ENCODE results near the gene ACR.

Gene ACR

GRCh38 chr22:50710221-50710620 lies 27.8 kb upstream of the ACR start:
- no peak overlapping the region for H3K9ac ChIP-seq (ENCODE audit: low read length)
- H3K27ac ChIP-seq (ENCODE audit: low read length): no peak overlapping the region
- no peaks in the 10 kb centered on the region for H3K4me1 ChIP-seq (ENCODE audit: low read length)
- no peak for TF ChIP-seq EZH2phosphoT487 (IDR thresholded peaks at IDR 0.05; ENCODE audit: low read length)
- TF ChIP-seq, protein P1, sequence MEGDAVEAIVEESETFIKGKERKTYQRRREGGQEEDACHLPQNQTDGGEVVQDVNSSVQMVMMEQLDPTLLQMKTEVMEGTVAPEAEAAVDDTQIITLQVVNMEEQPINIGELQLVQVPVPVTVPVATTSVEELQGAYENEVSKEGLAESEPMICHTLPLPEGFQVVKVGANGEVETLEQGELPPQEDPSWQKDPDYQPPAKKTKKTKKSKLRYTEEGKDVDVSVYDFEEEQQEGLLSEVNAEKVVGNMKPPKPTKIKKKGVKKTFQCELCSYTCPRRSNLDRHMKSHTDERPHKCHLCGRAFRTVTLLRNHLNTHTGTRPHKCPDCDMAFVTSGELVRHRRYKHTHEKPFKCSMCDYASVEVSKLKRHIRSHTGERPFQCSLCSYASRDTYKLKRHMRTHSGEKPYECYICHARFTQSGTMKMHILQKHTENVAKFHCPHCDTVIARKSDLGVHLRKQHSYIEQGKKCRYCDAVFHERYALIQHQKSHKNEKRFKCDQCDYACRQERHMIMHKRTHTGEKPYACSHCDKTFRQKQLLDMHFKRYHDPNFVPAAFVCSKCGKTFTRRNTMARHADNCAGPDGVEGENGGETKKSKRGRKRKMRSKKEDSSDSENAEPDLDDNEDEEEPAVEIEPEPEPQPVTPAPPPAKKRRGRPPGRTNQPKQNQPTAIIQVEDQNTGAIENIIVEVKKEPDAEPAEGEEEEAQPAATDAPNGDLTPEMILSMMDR (IDR thresholded peaks at IDR 0.05; ENCODE audit: low read length): no peak
- no peak for TF ChIP-seq EZH2 (optimal IDR thresholded peaks at IDR 0.05; ENCODE audit: low read depth, low read length)
- H4K20me1 ChIP-seq (ENCODE audit: insufficient read depth, low read length): no peaks in the 10 kb centered on the region
- no peak overlapping the region for H2AFZ ChIP-seq (ENCODE audit: low read length)
- H3K4me3 ChIP-seq (ENCODE audit: low read length): no peak overlapping the region
- no peaks in the 10 kb centered on the region for H3K36me3 ChIP-seq (replicated peaks; ENCODE audit: insufficient read depth, low read length)
- H3K9me2 ChIP-seq (replicated peaks; ENCODE audit: insufficient read depth, low read length): no peaks in the 10 kb centered on the region
- no peak overlapping the region for H3K4me2 ChIP-seq (ENCODE audit: low read depth, low read length)
- H3K79me2 ChIP-seq (ENCODE audit: low read length): peaks cover 3% of the 10 kb centered on the region; the same call in 1 of the 2 replicates
- H3K9me3 ChIP-seq (replicated peaks; ENCODE audit: insufficient read depth, low read length): no peaks in the 10 kb centered on the region
- no peaks in the 10 kb centered on the region for H3F3A ChIP-seq (ENCODE audit: insufficient read depth, low read length)
- DNase-seq: no peak
- H3K27me3 ChIP-seq (replicated peaks; ENCODE audit: insufficient read depth, low read length): no peaks in the 10 kb centered on the region

DNA sequence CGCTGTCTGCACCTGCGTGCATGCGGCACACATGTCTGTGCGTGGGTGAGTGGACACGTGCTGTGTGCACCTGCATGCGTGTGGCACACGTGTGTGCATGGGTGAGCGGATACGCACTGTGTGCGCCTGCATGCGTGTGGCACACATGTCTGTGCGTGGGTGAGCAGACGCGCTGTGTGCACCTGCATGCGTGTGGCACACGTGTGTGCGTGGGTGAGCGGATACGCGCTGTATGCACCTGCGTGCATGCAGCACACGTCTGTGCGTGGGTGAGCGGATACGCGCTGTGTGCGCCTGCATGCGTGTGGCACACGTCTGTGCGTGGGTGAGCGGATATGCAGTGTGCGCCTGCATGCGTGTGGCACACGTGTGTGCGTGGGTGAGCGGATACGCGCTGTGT lies 27.1 kb upstream of the ACR start:
- no peaks in the 10 kb centered on the region for H3K36me3 ChIP-seq (replicated peaks; ENCODE audit: insufficient read depth, low read length)
- H3K27ac ChIP-seq (ENCODE audit: low read length): no peak overlapping the region
- no peaks in the 10 kb centered on the region for H3F3A ChIP-seq (ENCODE audit: insufficient read depth, low read length)
- H3K4me3 ChIP-seq (ENCODE audit: low read length): no peak overlapping the region
- no peaks in the 10 kb centered on the region for H4K20me1 ChIP-seq (ENCODE audit: insufficient read depth, low read length)
- DNase-seq: no peak
- no peaks in the 10 kb centered on the region for H3K9me2 ChIP-seq (replicated peaks; ENCODE audit: insufficient read depth, low read length)
- H3K9me3 ChIP-seq (replicated peaks; ENCODE audit: insufficient read depth, low read length): no peaks in the 10 kb centered on the region
- peaks cover 2% of the 10 kb centered on the region; the same call in 1 of the 2 replicates for H3K79me2 ChIP-seq (ENCODE audit: low read length)
- no peak overlapping the region for H3K4me2 ChIP-seq (ENCODE audit: low read depth, low read length)
- no peaks in the 10 kb centered on the region for H3K27me3 ChIP-seq (replicated peaks; ENCODE audit: insufficient read depth, low read length)
- H2AFZ ChIP-seq (ENCODE audit: low read length): no peak overlapping the region
- no peak overlapping the region for H3K9ac ChIP-seq (ENCODE audit: low read length)
- no peaks in the 10 kb centered on the region for H3K4me1 ChIP-seq (ENCODE audit: low read length)
- no peak for TF ChIP-seq EZH2phosphoT487 (IDR thresholded peaks at IDR 0.05; ENCODE audit: low read length)
- TF ChIP-seq, protein P1 (IDR thresholded peaks at IDR 0.05; ENCODE audit: low read length): no peak
- TF ChIP-seq EZH2 (optimal IDR thresholded peaks at IDR 0.05; ENCODE audit: low read depth, low read length): no peak

DNA sequence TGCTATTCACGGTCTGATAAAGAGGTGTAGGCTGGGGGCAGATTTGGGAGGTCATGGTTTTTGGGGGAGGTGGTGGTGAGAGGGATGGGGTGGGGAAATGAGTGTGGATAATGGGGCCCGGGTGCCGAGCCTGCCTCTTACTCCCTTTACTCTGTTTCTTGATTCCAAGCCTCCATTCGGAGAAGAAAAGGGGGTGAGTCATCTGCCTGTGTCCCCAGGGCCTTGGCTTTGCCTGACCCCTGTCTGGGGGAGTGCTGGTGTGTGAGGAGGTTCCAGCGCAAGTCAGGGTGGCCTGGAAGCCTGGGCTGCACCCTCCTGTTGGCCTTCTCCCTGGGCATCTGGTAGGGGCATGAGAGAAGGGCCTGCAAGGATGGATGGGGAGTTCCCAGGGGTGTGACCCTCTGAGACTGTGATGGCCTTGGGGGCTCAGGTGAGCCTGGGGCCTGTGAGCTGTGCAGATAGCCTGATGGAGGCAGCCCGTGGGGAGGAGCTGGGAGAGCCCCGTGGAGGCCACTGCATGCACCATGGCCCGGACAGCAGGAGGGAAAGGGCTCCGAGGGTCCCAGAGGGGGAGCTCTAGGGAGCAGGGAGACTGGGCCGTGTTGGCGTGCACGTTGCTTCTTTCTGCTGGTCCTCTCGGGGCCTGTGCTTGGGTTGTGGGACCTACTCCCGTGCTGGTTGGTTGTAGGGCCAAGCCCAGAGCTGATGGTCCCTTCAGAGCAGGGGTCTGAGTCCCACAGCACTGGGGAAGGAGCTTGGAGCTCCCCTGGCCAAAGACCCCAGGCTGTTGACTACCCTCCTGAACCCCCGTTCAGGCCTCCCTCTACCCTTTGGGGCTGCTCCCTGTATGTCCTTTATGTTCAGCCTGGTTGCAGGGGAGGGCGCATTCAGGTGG lies 26.3 kb upstream of the ACR start:
- no peaks in the 10 kb centered on the region for H3K36me3 ChIP-seq (replicated peaks; ENCODE audit: insufficient read depth, low read length)
- no peaks in the 10 kb centered on the region for H3K9me2 ChIP-seq (replicated peaks; ENCODE audit: insufficient read depth, low read length)
- no peak overlapping the region for H2AFZ ChIP-seq (ENCODE audit: low read length)
- TF ChIP-seq EZH2 (optimal IDR thresholded peaks at IDR 0.05; ENCODE audit: low read depth, low read length): no peak
- TF ChIP-seq, protein P1 (IDR thresholded peaks at IDR 0.05; ENCODE audit: low read length): no peak
- no peak for TF ChIP-seq EZH2phosphoT487 (IDR thresholded peaks at IDR 0.05; ENCODE audit: low read length)
- H3K9ac ChIP-seq (ENCODE audit: low read length): no peak overlapping the region
- no peaks in the 10 kb centered on the region for H3F3A ChIP-seq (ENCODE audit: insufficient read depth, low read length)
- DNase-seq: no peak
- no peaks in the 10 kb centered on the region for H3K9me3 ChIP-seq (replicated peaks; ENCODE audit: insufficient read depth, low read length)
- H3K4me2 ChIP-seq (ENCODE audit: low read depth, low read length): no peak overlapping the region
- H3K27ac ChIP-seq (ENCODE audit: low read length): no peak overlapping the region
- H3K4me3 ChIP-seq (ENCODE audit: low read length): no peak overlapping the region
- H3K4me1 ChIP-seq (ENCODE audit: low read length): no peaks in the 10 kb centered on the region
- H3K27me3 ChIP-seq (replicated peaks; ENCODE audit: insufficient read depth, low read length): no peaks in the 10 kb centered on the region
- H3K79me2 ChIP-seq (ENCODE audit: low read length): no peaks in the 10 kb centered on the region
- H4K20me1 ChIP-seq (ENCODE audit: insufficient read depth, low read length): no peaks in the 10 kb centered on the region
